Trophoblast cell (in vitro differentiated cells and primary cell): ENCODE data around the gene ASAP2.

Experiments
- DNase-seq, 2 donors: peaks; one replicate each; pipeline ENCODE4 v3.0.0-alpha.2; 2016
- H2AFZ ChIP-seq: 2 replicates; pipeline ENCODE4 v1.6.1; 2013; ENCODE audit warnings: low read length, moderate library complexity, mild to moderate bottlenecking; ENCODE audit not compliant: insufficient read depth, poor library complexity
- H2AK5ac ChIP-seq: 2 replicates; pipeline ENCODE4 v1.6.1; 2013; ENCODE audit warnings: mild to moderate bottlenecking, low read length
- H2BK120ac ChIP-seq: 2 replicates; pipeline ENCODE4 v1.6.1; 2013; ENCODE audit warnings: low read length, mild to moderate bottlenecking, moderate library complexity; ENCODE audit not compliant: insufficient read depth, poor library complexity
- H2BK12ac ChIP-seq: 2 replicates; pipeline ENCODE4 v1.6.1; 2013; ENCODE audit warnings: mild to moderate bottlenecking, low read length, moderate library complexity
- H2BK5ac ChIP-seq: 2 replicates; pipeline ENCODE4 v1.6.1; 2013; ENCODE audit warnings: low read length, low read depth, moderate library complexity, mild to moderate bottlenecking; ENCODE audit not compliant: poor library complexity
- H3K14ac ChIP-seq: 2 replicates; pipeline ENCODE4 v1.6.1; 2013; ENCODE audit warnings: mild to moderate bottlenecking, low read length
- H3K18ac ChIP-seq: 2 replicates; pipeline ENCODE4 v1.6.1; 2013; ENCODE audit warnings: mild to moderate bottlenecking, low read length
- H3K23ac ChIP-seq: 2 replicates; pipeline ENCODE4 v1.6.1; 2013; ENCODE audit warnings: low read length
- H3K27ac ChIP-seq: 2 replicates; pipeline ENCODE4 v1.5.1; 2013; ENCODE audit warnings: low read depth, mild to moderate bottlenecking, inconsistent platforms, low read length, moderate library complexity
- H3K27me3 ChIP-seq: 2 replicates; pipeline ENCODE4 v1.6.1; 2013; ENCODE audit warnings: inconsistent platforms, mild to moderate bottlenecking, low read length, moderate library complexity; ENCODE audit not compliant: insufficient read depth
- H3K36me3 ChIP-seq, 2 experiments: 1 replicate in 1 of 2; 2 replicates in 1 of 2; pipeline ENCODE4 v1.6.1; 2013; ENCODE audit warnings: low read length in 2 of 2, mild to moderate bottlenecking in 2 of 2, moderate library complexity in 1 of 2; ENCODE audit not compliant: insufficient read depth in 2 of 2, control insufficient read depth in 1 of 2
- H3K4ac ChIP-seq: 2 replicates; pipeline ENCODE4 v1.6.1; 2013; ENCODE audit warnings: low read depth, mild to moderate bottlenecking, low read length, moderate library complexity
- H3K4me1 ChIP-seq, 2 experiments: 1 replicate in 1 of 2; 2 replicates in 1 of 2; pipeline ENCODE4 v1.6.1; 2013; ENCODE audit warnings: low read length in 2 of 2, mild to moderate bottlenecking in 2 of 2, moderate library complexity in 1 of 2; ENCODE audit not compliant: insufficient read depth in 2 of 2, control insufficient read depth in 1 of 2
- H3K4me2 ChIP-seq: 2 replicates; pipeline ENCODE4 v1.6.1; 2013; ENCODE audit warnings: inconsistent platforms, mild to moderate bottlenecking, low read length, moderate library complexity
- H3K4me3 ChIP-seq: 2 replicates; pipeline ENCODE4 v1.5.1; 2013; ENCODE audit warnings: mild to moderate bottlenecking, low read depth, low read length, inconsistent platforms
- H3K79me1 ChIP-seq: one replicate; pipeline ENCODE4 v1.6.1; 2013; ENCODE audit warnings: low read length
- H3K79me2 ChIP-seq: 2 replicates; pipeline ENCODE4 v1.6.1; 2013; ENCODE audit warnings: low read length, mild to moderate bottlenecking; ENCODE audit not compliant: control insufficient read depth, insufficient read depth, poor library complexity
- H3K9ac ChIP-seq: 2 replicates; pipeline ENCODE4 v1.6.1; 2013; ENCODE audit warnings: mild to moderate bottlenecking, low read length
- H3K9me3 ChIP-seq: 2 replicates; pipeline ENCODE4 v1.6.1; 2013; ENCODE audit warnings: low read depth, mild to moderate bottlenecking, control low read depth, inconsistent platforms, low read length; ENCODE audit not compliant: insufficient read depth
- H4K12ac ChIP-seq: 2 replicates; pipeline ENCODE4 v1.6.1; 2013; ENCODE audit warnings: low read depth, mild to moderate bottlenecking, low read length, moderate library complexity
- H4K8ac ChIP-seq: 2 replicates; pipeline ENCODE4 v1.6.1; 2013; ENCODE audit warnings: low read depth, mild to moderate bottlenecking, low read length, moderate library complexity
- H4K91ac ChIP-seq: one replicate; pipeline ENCODE4 v1.6.1; 2013; ENCODE audit warnings: low read depth, mild to moderate bottlenecking, low read length, moderate library complexity
- WGBS: extraction: QIAGEN DNeasy Blood & Tissue Kit; methylation state at CpG from one replicate; pipeline ENCODE4 v1.1.7; 2013; ENCODE audit warnings: missing lambda C conversion rate; ENCODE audit not compliant: insufficient read length, insufficient coverage; ENCODE audit errors: extremely low coverage; 5-methylcytosine and 5-hydroxymethylcytosine counted together

Gene ASAP2

DNA sequence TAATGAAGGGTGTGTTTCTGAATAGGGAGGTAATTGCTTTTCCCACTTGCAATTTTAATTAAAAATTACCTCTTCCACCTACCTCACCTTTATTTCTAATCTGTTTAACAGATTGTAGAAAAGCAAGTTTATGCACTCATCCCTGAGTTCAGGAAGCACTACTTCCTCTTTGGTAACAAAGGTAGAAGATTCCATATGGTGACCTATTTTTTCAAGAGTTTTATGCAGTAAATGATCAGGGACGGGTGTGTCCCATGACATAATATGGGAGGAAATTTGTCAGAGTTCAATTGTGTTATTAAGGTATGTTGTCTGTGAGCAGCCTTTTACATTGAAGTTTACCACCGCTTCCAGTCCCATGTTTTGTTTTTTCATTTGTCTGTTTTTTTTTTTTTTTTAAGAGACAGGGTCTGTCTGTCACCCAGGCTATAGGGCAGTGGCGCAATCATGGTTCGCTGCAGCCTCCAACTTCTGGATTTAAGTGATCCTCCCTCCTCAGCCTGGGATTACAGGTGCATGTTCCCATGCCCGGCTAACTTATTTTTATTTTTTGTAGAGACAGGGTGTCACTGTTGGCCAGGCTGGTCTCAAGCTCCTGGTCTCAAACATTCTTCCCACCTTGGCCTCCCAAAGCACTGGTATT is 68.2 kb downstream of the ASAP2 start:
- H3K9ac ChIP-seq: no peak overlapping the region
- no peaks in the 10 kb centered on the region for H3K79me1 ChIP-seq
- DNase-seq: no peak
- no peak overlapping the region for H3K4me3 ChIP-seq
- no peak overlapping the region for H3K4ac ChIP-seq
- H3K14ac ChIP-seq: no peak overlapping the region
- H3K36me3 ChIP-seq: peaks cover 2 to 3% of the 10 kb centered on the region in 2 experiments
- H3K18ac ChIP-seq: peak overlapping the region; percentile 46
- H4K12ac ChIP-seq: no peak overlapping the region
- H2AK5ac ChIP-seq: no peak overlapping the region
- H2BK5ac ChIP-seq: no peak overlapping the region
- WGBS: no CpG with 5 or more reads among the region's 5 CpGs
- H4K91ac ChIP-seq: no peak overlapping the region
- H2AFZ ChIP-seq: no peak overlapping the region
- H3K79me2 ChIP-seq: no peaks in the 10 kb centered on the region
- H3K23ac ChIP-seq: no peak overlapping the region
- no peak overlapping the region for H2BK120ac ChIP-seq
- H3K9me3 ChIP-seq: no peaks in the 10 kb centered on the region
- H3K4me1 ChIP-seq: peaks cover 3 to 4% of the 10 kb centered on the region in 2 experiments
- no peak overlapping the region for H3K27ac ChIP-seq
- no peaks in the 10 kb centered on the region for H3K27me3 ChIP-seq
- no peak overlapping the region for H4K8ac ChIP-seq
- H2BK12ac ChIP-seq: no peak overlapping the region
- H3K4me2 ChIP-seq: no peak overlapping the region

DNA sequence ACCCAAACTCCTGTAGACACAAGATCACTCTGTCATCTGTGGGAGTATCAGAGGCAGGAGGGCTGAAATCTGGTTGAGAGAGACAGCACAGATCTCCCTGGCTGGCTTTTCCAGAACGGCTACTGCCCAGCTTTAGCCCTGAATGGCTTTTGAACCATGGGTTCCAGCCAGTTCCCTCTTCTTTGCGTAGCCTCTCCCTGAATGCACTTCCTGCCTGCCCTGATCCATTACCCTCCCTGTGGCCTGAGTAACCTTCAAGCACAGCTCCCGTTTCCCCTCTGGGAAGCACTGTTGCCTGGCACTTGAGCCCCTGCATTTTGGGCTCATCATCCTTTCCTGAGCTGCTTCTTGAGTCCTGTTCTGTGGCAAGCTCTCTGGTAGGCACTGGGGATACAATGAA is 68.8 kb downstream of the ASAP2 start:
- H4K91ac ChIP-seq: no peak overlapping the region
- peaks cover 3 to 8% of the 10 kb centered on the region in 2 experiments for H3K36me3 ChIP-seq
- no CpG with 5 or more reads among the region's 3 CpGs for WGBS
- H3K4me3 ChIP-seq: no peak overlapping the region
- no peaks in the 10 kb centered on the region for H3K79me1 ChIP-seq
- H3K18ac ChIP-seq: peak overlapping the region; percentile 46
- no peak overlapping the region for H4K8ac ChIP-seq
- H2AFZ ChIP-seq: no peak overlapping the region
- no peaks in the 10 kb centered on the region for H3K9me3 ChIP-seq
- H3K27me3 ChIP-seq: no peaks in the 10 kb centered on the region
- H2BK120ac ChIP-seq: no peak overlapping the region
- no peak overlapping the region for H4K12ac ChIP-seq
- DNase-seq: no peak
- no peak overlapping the region for H3K14ac ChIP-seq
- no peak overlapping the region for H2AK5ac ChIP-seq
- no peak overlapping the region for H2BK5ac ChIP-seq
- H3K4me2 ChIP-seq: no peak overlapping the region
- H3K23ac ChIP-seq: no peak overlapping the region
- H3K27ac ChIP-seq: no peak overlapping the region
- no peak overlapping the region for H2BK12ac ChIP-seq
- no peak overlapping the region for H3K4ac ChIP-seq
- no peak overlapping the region for H3K9ac ChIP-seq
- H3K4me1 ChIP-seq: peaks cover 3 to 4% of the 10 kb centered on the region in 2 experiments
- H3K79me2 ChIP-seq: no peaks in the 10 kb centered on the region

- no peak overlapping the region for H2BK12ac ChIP-seq
- no peak overlapping the region for H2AK5ac ChIP-seq
- H3K9me3 ChIP-seq: no peaks in the 10 kb centered on the region
- no peaks in the 10 kb centered on the region for H3K79me1 ChIP-seq
- no peaks in the 10 kb centered on the region for H3K79me2 ChIP-seq
- no peak overlapping the region for H3K4me3 ChIP-seq
- no peak overlapping the region for H3K4me2 ChIP-seq
- H3K9ac ChIP-seq: no peak overlapping the region
- no peak overlapping the region for H3K18ac ChIP-seq
- H2BK120ac ChIP-seq: no peak overlapping the region
- peaks cover 3 to 4% of the 10 kb centered on the region in 2 experiments for H3K4me1 ChIP-seq
- H3K36me3 ChIP-seq: peaks cover 3 to 10% of the 10 kb centered on the region in 2 experiments
- no peak for DNase-seq
- no peak overlapping the region for H3K23ac ChIP-seq
- no peak overlapping the region for H3K27ac ChIP-seq
- no peak overlapping the region for H4K91ac ChIP-seq
- H4K12ac ChIP-seq: no peak overlapping the region
- no peak overlapping the region for H3K14ac ChIP-seq
- no peak overlapping the region for H3K4ac ChIP-seq
- no peak overlapping the region for H2AFZ ChIP-seq
- WGBS: no CpG with 5 or more reads among the region's 2 CpGs
- no peak overlapping the region for H2BK5ac ChIP-seq
- no peak overlapping the region for H4K8ac ChIP-seq
- H3K27me3 ChIP-seq: no peaks in the 10 kb centered on the region
These were observed 69.5 kb downstream of the ASAP2 start for GRCh38 chr2:9276074-9276473.

- Histone ChIP-seq H4K91ac (no peak overlapping the region), H3K79me1 (no peaks in the 10 kb centered on the region), H2AK5ac (no peak overlapping the region), H3K9ac (peak overlapping the region; percentile 15), H3K14ac (no peak overlapping the region), H3K79me2 (no peaks in the 10 kb centered on the region), H3K27me3 (no peaks in the 10 kb centered on the region), H2BK120ac (no peak overlapping the region), H2AFZ (no peak overlapping the region), H3K4me2 (no peak overlapping the region), H3K4ac (no peak overlapping the region), H4K8ac (no peak overlapping the region), H3K18ac (peak overlapping the region; percentile 22), H4K12ac (no peak overlapping the region), H3K36me3 (peaks cover 3 to 10% of the 10 kb centered on the region in 2 experiments), H3K23ac (no peak overlapping the region), H2BK12ac (no peak overlapping the region), H2BK5ac (no peak overlapping the region), H3K9me3 (no peaks in the 10 kb centered on the region), H3K4me1 (peaks cover 3 to 4% of the 10 kb centered on the region in 2 experiments), H3K4me3 (no peak overlapping the region), H3K27ac (no peak overlapping the region)
- no CpG with 5 or more reads among the region's 9 CpGs for WGBS
- DNase-seq: no peak
These were observed 70.4 kb downstream of the ASAP2 start for GRCh38 chr2:9276901-9277451.
